Endothelial cell of umbilical vein (primary cell): ENCODE data around the gene SLC23A1.

ENCODE experiments used
- EZH2 ChIP-seq: IDR thresholded peaks from 2 replicates; pipeline ENCODE4 v1.6.1; 2012; ENCODE audit warnings: borderline replicate concordance, low read depth, mild to moderate bottlenecking, moderate library complexity, low read length, inconsistent platforms; ENCODE audit not compliant: severe bottlenecking
- FOS ChIP-seq: IDR thresholded peaks from 2 replicates; pipeline ENCODE4 v1.6.1; 2011; ENCODE audit warnings: mild to moderate bottlenecking, low read length, moderate library complexity, borderline replicate concordance; ENCODE audit not compliant: insufficient read depth
- MYC ChIP-seq: IDR thresholded peaks from one replicate; pipeline ENCODE4 v1.6.1; 2011; ENCODE audit warnings: mild to moderate bottlenecking, low read depth, low read length
- POLR2A ChIP-seq: IDR thresholded peaks from 2 replicates; pipeline ENCODE4 v1.6.1; 2012; ENCODE audit warnings: low read depth, mild to moderate bottlenecking, control low read depth, low read length
- POLR2AphosphoS5 ChIP-seq: IDR thresholded peaks from 2 replicates; pipeline ENCODE4 v1.6.1; 2012; ENCODE audit warnings: low read depth, mild to moderate bottlenecking, control low read depth, low read length, moderate library complexity; ENCODE audit not compliant: insufficient read depth
- TF ChIP-seq, protein P1 (sequence below), 2 donors: IDR thresholded peaks; 1 replicate in 1 of 2; 2 replicates in 1 of 2; pipeline ENCODE4 v1.5.1; 2011; ENCODE audit warnings: low read length in 2 of 2, mild to moderate bottlenecking in 2 of 2, moderate library complexity in 2 of 2, control low read depth in 1 of 2, inconsistent platforms in 1 of 2, low read depth in 1 of 2; ENCODE audit not compliant: insufficient read depth in 1 of 2; ENCODE audit errors: extremely low read depth in 1 of 2
- TF ChIP-seq, protein P2 (sequence below): IDR thresholded peaks from 2 replicates; pipeline ENCODE4 v1.6.1; 2011; ENCODE audit not compliant: insufficient read depth, insufficient read length

DNA sequence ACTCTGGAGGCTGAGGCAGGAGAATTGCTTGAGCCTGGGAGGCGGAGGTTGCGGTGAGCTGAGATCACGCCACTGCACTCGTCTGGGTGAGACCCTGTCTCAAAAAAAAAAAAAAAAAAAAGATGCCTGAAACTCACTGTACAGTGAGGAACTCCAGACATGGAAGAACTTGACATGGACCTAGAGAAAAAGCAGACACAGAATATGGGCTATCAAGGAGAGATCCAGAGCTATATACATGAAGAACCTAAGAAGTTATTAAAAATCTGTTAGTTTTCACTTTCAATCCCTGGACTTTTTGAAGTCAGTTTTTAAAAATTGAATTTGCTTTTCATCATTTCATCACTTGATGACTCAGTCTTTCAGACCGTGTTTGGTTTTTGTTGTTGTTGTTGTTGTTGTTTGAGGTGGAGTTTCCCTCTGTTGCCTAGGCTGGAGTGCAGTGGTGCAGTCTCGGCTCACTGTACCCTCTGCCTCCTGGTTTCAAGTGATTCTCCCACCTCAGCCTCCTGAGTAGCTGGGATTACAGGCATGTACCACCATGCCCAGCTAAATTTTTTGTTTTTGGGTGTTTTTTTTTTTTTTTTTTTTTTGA, 21.2 kb downstream of the SLC23A1 start:
- TF ChIP-seq POLR2A: no peak
- TF ChIP-seq EZH2: no peak
- TF ChIP-seq, protein P1, sequence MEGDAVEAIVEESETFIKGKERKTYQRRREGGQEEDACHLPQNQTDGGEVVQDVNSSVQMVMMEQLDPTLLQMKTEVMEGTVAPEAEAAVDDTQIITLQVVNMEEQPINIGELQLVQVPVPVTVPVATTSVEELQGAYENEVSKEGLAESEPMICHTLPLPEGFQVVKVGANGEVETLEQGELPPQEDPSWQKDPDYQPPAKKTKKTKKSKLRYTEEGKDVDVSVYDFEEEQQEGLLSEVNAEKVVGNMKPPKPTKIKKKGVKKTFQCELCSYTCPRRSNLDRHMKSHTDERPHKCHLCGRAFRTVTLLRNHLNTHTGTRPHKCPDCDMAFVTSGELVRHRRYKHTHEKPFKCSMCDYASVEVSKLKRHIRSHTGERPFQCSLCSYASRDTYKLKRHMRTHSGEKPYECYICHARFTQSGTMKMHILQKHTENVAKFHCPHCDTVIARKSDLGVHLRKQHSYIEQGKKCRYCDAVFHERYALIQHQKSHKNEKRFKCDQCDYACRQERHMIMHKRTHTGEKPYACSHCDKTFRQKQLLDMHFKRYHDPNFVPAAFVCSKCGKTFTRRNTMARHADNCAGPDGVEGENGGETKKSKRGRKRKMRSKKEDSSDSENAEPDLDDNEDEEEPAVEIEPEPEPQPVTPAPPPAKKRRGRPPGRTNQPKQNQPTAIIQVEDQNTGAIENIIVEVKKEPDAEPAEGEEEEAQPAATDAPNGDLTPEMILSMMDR (IDR thresholded peaks at IDR 0.05; ENCODE audit: extremely low read depth in 1 of 2, insufficient read depth in 1 of 2, low read depth in 1 of 2, low read length in 2 of 2): no peak
- TF ChIP-seq POLR2AphosphoS5: no peak
- TF ChIP-seq FOS: no peak
- TF ChIP-seq, protein P2, sequence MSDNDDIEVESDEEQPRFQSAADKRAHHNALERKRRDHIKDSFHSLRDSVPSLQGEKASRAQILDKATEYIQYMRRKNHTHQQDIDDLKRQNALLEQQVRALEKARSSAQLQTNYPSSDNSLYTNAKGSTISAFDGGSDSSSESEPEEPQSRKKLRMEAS: no peak
- no peak for TF ChIP-seq MYC
